ENCODE data around the gene PCDHA13.
"Not testable (repeated sequence)": the region's sequence is repeated elsewhere in the genome, so short reads cannot be mapped to it uniquely, and the experiment has no call there.

PCDHA13 gene

GRCh38 chr5:140855772-140856674, 25.9 kb upstream of the PCDHA13 start, which contains the start of gene PCDHA10:
Gene PCDHA10 (plus strand): TSS chr5:140855897. CDS start chr5:140856049, 152 bp downstream.
- H3K4me3 ChIP-seq (ENCODE audit: low read length) = no peak within 1 kb of the TSS
- no peak for TF ChIP-seq ZNF274 (IDR thresholded peaks at IDR 0.05; ENCODE audit: low read depth, low read length)

- TF ChIP-seq ZNF274 (IDR thresholded peaks at IDR 0.05; ENCODE audit: low read depth, low read length) = no peak
Observed at GRCh38 chr5:140857177-140857986, 24.5 kb upstream of the PCDHA13 start.

GRCh38 chr5:140857987-140858240, 24.0 kb upstream of the PCDHA13 start:
- H3K4me3 ChIP-seq (ENCODE audit: low read length) = no peak overlapping the region
- no peak for TF ChIP-seq ZNF274 (IDR thresholded peaks at IDR 0.05; ENCODE audit: low read depth, low read length)

More at GRCh38 chr5:140857177-140857986, 24.5 kb upstream of the PCDHA13 start:
- H3K4me3 ChIP-seq (ENCODE audit: low read length) = no peak overlapping the region

- TF ChIP-seq ZNF274 (IDR thresholded peaks at IDR 0.05; ENCODE audit: low read depth, low read length) = no peak
- H3K4me3 ChIP-seq (ENCODE audit: low read length) = no peak overlapping the region
Observed at GRCh38 chr5:140862441-140863295, 19.3 kb upstream of the PCDHA13 start.

DNA sequence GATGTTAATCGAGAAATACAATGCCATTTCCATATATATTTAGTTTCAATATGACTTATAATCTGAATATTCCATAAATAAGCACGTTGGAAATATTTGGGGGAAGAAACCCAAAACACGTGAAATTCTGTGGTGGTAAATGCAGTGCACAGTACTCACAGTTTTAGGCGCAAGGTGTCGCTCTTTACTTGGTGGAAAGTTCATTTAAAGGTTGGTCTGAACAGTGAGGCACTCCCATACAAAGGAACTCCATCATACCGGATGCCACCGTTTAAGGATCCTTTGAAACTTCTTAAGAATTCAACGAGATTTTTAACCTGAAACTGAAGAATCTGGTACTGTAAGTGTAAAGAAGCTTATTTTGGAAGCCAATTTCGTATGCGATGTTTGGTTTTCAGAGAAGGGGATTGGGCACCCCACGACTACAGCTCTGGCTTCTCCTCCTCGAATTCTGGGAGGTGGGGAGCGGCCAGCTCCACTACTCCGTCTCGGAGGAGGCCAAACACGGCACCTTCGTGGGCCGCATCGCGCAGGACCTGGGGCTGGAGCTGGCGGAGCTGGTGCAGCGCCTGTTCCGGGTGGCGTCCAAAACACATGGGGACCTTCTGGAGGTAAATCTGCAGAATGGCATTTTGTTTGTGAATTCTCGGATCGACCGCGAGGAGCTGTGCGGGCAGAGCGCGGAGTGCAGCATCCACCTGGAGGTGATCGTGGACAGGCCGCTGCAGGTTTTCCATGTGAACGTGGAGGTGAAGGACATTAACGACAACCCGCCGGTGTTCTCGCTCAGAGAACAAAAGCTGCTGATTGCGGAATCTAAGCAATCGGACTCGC, 13.0 kb upstream of the PCDHA13 start, which contains the start of gene PCDHA11:
TSS of gene PCDHA11 (plus strand) at position 237 of the 834 bp plus-strand sequence. CDS start at position 384, 147 bp downstream.
- H3K4me3 ChIP-seq (ENCODE audit: low read length) = no peak within 1 kb of the TSS

DNA sequence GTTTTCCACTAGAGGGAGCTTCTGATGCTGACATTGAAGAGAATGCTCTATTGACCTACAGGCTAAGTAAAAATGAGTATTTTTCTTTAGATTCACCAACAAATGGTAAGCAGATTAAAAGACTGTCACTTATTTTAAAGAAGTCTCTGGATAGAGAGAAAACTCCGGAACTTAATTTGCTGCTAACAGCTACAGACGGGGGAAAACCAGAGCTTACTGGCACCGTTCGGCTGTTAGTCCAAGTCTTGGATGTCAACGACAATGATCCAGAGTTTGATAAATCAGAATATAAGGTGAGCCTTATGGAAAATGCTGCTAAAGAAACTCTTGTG, 12.4 kb upstream of the PCDHA13 start:
- no peak for TF ChIP-seq ZNF274 (IDR thresholded peaks at IDR 0.05; ENCODE audit: low read depth, low read length)
- no peak overlapping the region for H3K4me3 ChIP-seq (ENCODE audit: low read length)

More for the DNA sequence above, 13.0 kb upstream of the PCDHA13 start, which contains the start of gene PCDHA11:
- no peak for TF ChIP-seq ZNF274 (IDR thresholded peaks at IDR 0.05; ENCODE audit: low read depth, low read length)

DNA sequence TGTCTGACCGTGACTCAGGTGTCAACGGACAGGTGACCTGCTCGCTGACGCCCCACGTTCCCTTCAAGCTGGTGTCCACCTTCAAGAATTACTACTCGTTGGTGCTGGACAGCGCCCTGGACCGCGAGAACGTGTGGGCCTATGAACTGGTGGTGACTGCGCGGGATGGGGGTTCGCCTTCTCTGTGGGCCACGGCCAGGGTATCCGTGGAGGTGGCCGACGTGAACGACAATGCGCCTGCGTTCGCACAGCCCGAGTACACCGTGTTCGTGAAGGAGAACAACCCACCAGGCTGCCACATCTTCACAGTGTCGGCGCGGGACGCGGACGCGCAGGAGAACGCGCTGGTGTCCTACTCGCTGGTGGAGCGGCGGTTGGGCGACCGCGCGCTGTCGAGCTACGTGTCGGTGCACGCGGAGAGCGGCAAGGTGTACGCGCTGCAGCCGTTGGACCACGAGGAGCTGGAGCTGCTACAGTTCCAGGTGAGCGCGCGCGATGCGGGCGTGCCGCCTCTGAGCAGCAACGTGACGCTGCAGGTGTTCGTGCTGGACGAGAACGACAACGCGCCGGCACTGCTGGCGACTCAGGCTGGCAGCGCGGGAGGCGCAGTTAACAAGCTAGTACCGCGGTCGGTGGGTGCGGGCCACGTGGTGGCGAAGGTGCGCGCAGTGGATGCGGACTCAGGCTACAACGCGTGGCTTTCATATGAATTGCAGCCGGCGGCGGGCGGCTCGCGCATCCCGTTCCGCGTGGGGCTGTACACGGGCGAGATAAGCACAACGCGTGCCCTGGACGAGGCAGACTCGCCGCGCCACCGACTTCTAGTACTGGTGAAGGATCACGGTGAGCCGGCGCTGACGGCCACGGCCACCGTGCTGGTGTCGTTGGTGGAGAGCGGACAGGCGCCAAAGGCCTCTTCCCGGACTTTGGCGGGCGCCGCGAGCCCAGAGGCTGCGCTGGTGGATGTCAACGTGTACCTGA, 11.4 kb upstream of the PCDHA13 start:
- no peak for TF ChIP-seq ZNF274 (IDR thresholded peaks at IDR 0.05; ENCODE audit: low read depth, low read length)
- no peak overlapping the region for H3K4me3 ChIP-seq (ENCODE audit: low read length)

DNA sequence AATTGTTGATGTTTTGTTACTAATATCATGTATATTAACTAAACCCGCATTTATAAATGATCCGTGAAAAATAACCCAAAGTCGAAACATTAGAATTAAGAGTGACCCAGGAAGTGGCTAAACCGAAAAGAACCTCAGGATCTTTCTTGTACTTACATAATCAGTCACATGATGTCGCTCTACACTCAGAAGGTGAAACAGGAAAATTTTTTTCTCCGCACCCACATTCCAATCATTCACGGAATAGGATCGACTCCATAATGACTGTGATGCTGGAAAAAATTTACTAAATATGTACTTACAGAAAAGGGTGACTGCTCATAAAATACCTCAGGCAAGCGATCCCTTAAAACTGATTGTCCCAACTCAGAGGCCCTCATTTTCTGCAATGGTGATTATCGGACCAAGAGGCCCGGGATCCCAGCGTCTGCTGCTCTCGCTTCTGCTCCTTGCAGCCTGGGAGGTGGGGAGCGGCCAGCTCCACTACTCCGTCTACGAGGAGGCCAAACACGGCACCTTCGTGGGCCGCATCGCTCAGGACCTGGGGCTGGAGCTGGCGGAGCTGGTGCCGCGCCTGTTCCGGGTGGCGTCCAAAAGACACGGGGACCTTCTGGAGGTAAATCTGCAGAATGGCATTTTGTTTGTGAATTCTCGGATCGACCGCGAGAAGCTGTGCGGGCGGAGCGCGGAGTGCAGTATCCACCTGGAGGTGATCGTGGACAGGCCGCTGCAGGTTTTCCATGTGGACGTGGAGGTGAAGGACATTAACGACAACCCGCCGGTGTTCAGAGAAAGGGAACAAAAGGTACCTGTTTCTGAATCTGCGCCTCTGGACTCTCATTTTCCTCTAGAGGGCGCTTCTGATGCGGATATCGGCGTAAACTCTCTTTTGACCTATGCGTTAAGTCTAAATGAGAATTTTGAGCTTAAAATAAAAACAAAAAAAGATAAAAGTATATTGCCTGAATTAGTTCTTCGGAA, 6.5 kb upstream of the PCDHA13 start, which contains the start of gene PCDHA12:
TSS of gene PCDHA12 (plus strand) at position 224 of the 981 bp plus-strand sequence. CDS start at position 389, 165 bp downstream.
- H3K4me3 ChIP-seq (ENCODE audit: low read length) = no peak within 1 kb of the TSS

DNA sequence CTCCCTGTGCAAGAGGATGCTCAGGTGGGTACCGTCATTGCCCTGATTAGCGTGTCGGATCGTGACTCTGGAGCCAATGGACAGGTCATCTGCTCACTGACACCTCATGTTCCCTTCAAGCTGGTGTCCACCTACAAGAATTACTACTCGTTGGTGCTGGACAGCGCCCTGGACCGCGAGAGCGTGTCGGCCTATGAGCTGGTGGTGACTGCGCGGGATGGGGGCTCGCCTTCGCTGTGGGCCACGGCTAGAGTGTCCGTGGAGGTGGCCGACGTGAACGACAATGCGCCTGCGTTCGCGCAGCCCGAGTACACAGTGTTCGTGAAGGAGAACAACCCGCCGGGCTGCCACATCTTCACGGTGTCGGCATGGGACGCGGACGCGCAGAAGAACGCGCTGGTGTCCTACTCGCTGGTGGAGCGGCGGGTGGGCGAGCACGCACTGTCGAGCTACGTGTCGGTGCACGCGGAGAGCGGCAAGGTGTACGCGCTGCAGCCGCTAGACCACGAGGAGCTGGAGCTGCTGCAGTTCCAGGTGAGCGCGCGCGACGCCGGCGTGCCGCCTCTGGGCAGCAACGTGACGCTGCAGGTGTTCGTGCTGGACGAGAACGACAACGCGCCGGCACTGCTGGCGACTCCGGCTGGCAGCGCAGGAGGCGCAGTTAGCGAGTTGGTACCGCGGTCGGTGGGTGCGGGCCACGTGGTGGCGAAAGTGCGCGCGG, 5.2 kb upstream of the PCDHA13 start:
- H3K4me3 ChIP-seq (ENCODE audit: low read length) = not testable (repeated sequence)

More for the DNA sequence above, 6.5 kb upstream of the PCDHA13 start, which contains the start of gene PCDHA12:
- TF ChIP-seq ZNF274 (IDR thresholded peaks at IDR 0.05; ENCODE audit: low read depth, low read length) = no peak

GRCh38 chr5:140877262-140877581, 4.7 kb upstream of the PCDHA13 start:
- H3K4me3 ChIP-seq (ENCODE audit: low read length) = no peak overlapping the region
- no peak for TF ChIP-seq ZNF274 (IDR thresholded peaks at IDR 0.05; ENCODE audit: low read depth, low read length)

- H3K4me3 ChIP-seq (ENCODE audit: low read length) = no peak overlapping the region
- no peak for TF ChIP-seq ZNF274 (IDR thresholded peaks at IDR 0.05; ENCODE audit: low read depth, low read length)
Observed at GRCh38 chr5:140882591-140882899, 621 bp downstream of the PCDHA13 start.

Measured in GM08714 (cell line).